K562 (cell line): ENCODE measurements around the gene AS3MT.

Experiments
- ARNT ChIP-seq, 2 experiments: fragments of 450-650 bp; IDR thresholded peaks; 2 replicates each; pipeline ENCODE4 v1.6.1; 2016; ENCODE audit warnings: mild to moderate bottlenecking in 1 of 2
- CTCF ChIP-seq, 3 experiments: IDR thresholded peaks in 2 of 3; conservative IDR thresholded peaks in 1 of 3; 2 replicates each; pipeline ENCODE4 v1.5.1; 2011 to 2012; ENCODE audit warnings: low read length in 3 of 3, mild to moderate bottlenecking in 3 of 3, control low read depth in 2 of 3, improper control_type of control experiment in 1 of 3, inconsistent platforms in 1 of 3, low read depth in 1 of 3, mixed read lengths in 1 of 3, moderate library complexity in 1 of 3; ENCODE audit not compliant: insufficient read depth in 2 of 3
- MAX ChIP-seq: sonication (generic); formaldehyde crosslinking; IDR thresholded peaks from 2 replicates; pipeline ENCODE4 v1.9.0; 2022; ENCODE audit warnings: mild to moderate bottlenecking, missing genetic modification reagents
- MEIS2 ChIP-seq: fragments of 450-650 bp; IDR thresholded peaks from 2 replicates; pipeline ENCODE4 v1.6.1; 2014; ENCODE audit warnings: mild to moderate bottlenecking; ENCODE audit not compliant: partially characterized antibody
- RFX5 ChIP-seq: IDR thresholded peaks from 2 replicates; pipeline ENCODE4 v1.6.1; 2011; ENCODE audit warnings: low read depth, mild to moderate bottlenecking, improper control_type of control experiment, low read length
- SRF ChIP-seq, 2 experiments: fragments of 250-450, 450-650 bp in 1 of 2; sonication (Bioruptor Pico) in 1 of 2; sonication (generic) in 1 of 2; formaldehyde crosslinking; IDR thresholded peaks; 2 replicates each; pipeline versions ENCODE4 v1.5.0 to v1.5.1; 2020 to 2022; ENCODE audit warnings: mild to moderate bottlenecking in 1 of 2, missing genetic modification reagents in 1 of 2
- YY1 ChIP-seq, 3 experiments: IDR thresholded peaks; 2 replicates each; pipeline ENCODE4 v1.6.1; 2011; ENCODE audit warnings: low read length in 2 of 3, mild to moderate bottlenecking in 2 of 3, moderate library complexity in 2 of 3, borderline replicate concordance in 1 of 3, control low read depth in 1 of 3, low read depth in 1 of 3; ENCODE audit not compliant: insufficient read depth in 3 of 3, insufficient replicate concordance in 2 of 3, control insufficient read depth in 1 of 3, insufficient read length in 1 of 3; ENCODE audit errors: extremely low read depth in 1 of 3
- ZNF197 ChIP-seq: fragments of 200-800 bp; sonication (Bioruptor generic); IDR thresholded peaks from 2 replicates; pipeline ENCODE4 v1.6.1; 2016; ENCODE audit warnings: low read depth, missing genetic modification characterization, missing compliant biosample characterization

GRCh38 chr10:102870221-102870620 lies 951 bp downstream of the AS3MT start:
- TF ChIP-seq RFX5, result no peak
- no peak for TF ChIP-seq SRF (CRISPR knock-in tag; IDR thresholded peaks at IDR 0.05)
- no peak for TF ChIP-seq ZNF197
- TF ChIP-seq MEIS2, result no peak
- TF ChIP-seq YY1 (IDR thresholded peaks at IDR 0.05; ENCODE audit: borderline replicate concordance in 1 of 3, control insufficient read depth in 1 of 3, extremely low read depth in 1 of 3, insufficient read depth in 3 of 3, insufficient read length in 1 of 3, insufficient replicate concordance in 2 of 3, low read depth in 1 of 3, low read length in 2 of 3), result no peak
- no peak for TF ChIP-seq CTCF (IDR thresholded peaks at IDR 0.05 in 2 of 3, conservative IDR thresholded peaks at IDR 0.05 in 1 of 3; ENCODE audit: insufficient read depth in 2 of 3, low read depth in 1 of 3, low read length in 3 of 3)
- TF ChIP-seq MAX (CRISPR knock-in tag), result no peak
- TF ChIP-seq ARNT (IDR thresholded peaks at IDR 0.05), result no peak
